Stomach (tissue), 4 donors: ENCODE data around the gene HNRNPM.

Source experiments
- EP300 ChIP-seq: sonication (generic); formaldehyde crosslinking; IDR thresholded peaks from one replicate; pipeline ENCODE4 v1.6.1; 2017; ENCODE audit warnings: antibody characterized with exemption
- TF ChIP-seq, protein P1 (sequence below), 7 experiments: fragments of 450-650 bp in 4 of 7; fragments of 200-600 bp in 3 of 7; sonication (generic) in 3 of 7; IDR thresholded peaks; one replicate each; pipeline ENCODE4 v1.5.1; 2016 to 2019; ENCODE audit warnings: antibody characterized with exemption in 7 of 7, control low read depth in 2 of 7, mild to moderate bottlenecking in 1 of 7

DNA sequence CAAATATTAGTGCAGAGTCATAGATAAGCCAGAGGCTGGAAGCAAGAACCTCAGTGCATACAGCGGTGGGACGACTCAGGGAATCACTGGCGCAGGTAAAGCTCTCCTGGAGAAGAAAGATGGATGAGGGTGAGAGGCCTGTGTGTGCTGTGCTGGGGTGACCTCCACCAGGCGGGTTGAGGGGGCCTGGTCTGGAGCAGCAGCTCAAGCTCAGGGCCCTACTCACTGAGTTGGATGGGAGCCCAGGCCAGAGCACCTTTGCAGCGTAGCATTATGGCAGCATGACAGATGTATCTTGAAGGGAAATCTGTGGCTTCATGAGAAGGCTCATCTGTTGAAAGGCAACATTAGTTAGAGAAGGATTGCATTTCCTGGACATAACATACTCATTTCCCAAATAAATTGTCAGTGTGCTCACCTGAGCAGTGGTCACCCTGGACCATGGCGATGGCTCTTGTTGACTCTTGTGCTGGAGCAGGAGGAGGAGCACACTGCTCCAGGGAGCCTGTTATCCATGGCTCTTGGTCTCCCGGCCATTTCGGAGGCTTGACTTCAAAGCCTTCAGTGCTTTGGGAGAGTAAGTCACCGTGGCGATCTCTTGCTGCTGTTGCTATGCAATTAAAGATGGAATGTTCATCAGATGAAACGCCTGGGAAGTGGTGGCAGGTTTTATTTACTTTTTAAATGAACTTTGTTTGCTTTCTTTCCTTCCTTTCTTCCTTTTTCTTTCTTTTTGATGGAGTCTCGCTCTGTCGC lies 25.0 kb downstream of the HNRNPM start:
- TF ChIP-seq EP300 = no peak
- TF ChIP-seq, protein P1, sequence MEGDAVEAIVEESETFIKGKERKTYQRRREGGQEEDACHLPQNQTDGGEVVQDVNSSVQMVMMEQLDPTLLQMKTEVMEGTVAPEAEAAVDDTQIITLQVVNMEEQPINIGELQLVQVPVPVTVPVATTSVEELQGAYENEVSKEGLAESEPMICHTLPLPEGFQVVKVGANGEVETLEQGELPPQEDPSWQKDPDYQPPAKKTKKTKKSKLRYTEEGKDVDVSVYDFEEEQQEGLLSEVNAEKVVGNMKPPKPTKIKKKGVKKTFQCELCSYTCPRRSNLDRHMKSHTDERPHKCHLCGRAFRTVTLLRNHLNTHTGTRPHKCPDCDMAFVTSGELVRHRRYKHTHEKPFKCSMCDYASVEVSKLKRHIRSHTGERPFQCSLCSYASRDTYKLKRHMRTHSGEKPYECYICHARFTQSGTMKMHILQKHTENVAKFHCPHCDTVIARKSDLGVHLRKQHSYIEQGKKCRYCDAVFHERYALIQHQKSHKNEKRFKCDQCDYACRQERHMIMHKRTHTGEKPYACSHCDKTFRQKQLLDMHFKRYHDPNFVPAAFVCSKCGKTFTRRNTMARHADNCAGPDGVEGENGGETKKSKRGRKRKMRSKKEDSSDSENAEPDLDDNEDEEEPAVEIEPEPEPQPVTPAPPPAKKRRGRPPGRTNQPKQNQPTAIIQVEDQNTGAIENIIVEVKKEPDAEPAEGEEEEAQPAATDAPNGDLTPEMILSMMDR (IDR thresholded peaks at IDR 0.05) = no peak
